B cell (primary cell): ENCODE results near the gene GRIK5.

Experiments
- CTCF ChIP-seq: fragments of 200-600 bp; IDR thresholded peaks from one replicate; pipeline ENCODE4 v1.8.0; 2022; ENCODE audit warnings: antibody characterized with exemption, mild to moderate bottlenecking
- EZH2 ChIP-seq: IDR thresholded peaks from 2 replicates; pipeline ENCODE4 v1.6.1; 2012; ENCODE audit warnings: borderline replicate concordance, low read depth, mild to moderate bottlenecking, moderate library complexity, low read length; ENCODE audit not compliant: insufficient read depth, poor library complexity, severe bottlenecking

GRCh38 chr19:42042455-42043170 is 27.4 kb downstream of the GRIK5 start:
- TF ChIP-seq CTCF (no peak), EZH2 (no peak)
